Measurements from ENCODE around the gene RPRD1B. TPM values are rescaled to one million over a fixed set of nuclear protein-coding genes. Genes with fewer than 3 reads are reported as not detected.

Gene RPRD1B
- total and polyA plus RNA-seq, 2 experiments from 2014 or later, result 7.3 to 24.3 TPM

DNA sequence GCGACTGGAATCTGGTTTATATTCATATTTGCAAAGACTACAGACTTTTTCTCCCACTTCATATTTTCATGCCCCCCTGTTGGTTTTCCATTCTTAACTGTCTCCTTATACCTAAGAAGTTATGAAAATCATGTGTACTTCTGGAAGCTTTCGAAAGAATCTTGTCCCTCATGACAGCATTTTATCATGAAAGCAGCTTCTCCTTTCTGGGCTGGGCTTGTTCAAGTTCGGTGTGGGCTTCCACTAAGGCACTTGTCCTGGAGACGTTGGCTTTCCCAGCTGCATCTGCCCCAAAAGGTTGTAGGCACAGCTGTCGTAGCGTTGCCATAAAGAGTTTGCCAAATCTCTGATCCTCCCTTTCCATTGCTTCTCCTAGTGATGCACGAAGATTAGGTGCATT lies 56.5 kb downstream of the RPRD1B start (continued):
- TF ChIP-seq, protein P1, sequence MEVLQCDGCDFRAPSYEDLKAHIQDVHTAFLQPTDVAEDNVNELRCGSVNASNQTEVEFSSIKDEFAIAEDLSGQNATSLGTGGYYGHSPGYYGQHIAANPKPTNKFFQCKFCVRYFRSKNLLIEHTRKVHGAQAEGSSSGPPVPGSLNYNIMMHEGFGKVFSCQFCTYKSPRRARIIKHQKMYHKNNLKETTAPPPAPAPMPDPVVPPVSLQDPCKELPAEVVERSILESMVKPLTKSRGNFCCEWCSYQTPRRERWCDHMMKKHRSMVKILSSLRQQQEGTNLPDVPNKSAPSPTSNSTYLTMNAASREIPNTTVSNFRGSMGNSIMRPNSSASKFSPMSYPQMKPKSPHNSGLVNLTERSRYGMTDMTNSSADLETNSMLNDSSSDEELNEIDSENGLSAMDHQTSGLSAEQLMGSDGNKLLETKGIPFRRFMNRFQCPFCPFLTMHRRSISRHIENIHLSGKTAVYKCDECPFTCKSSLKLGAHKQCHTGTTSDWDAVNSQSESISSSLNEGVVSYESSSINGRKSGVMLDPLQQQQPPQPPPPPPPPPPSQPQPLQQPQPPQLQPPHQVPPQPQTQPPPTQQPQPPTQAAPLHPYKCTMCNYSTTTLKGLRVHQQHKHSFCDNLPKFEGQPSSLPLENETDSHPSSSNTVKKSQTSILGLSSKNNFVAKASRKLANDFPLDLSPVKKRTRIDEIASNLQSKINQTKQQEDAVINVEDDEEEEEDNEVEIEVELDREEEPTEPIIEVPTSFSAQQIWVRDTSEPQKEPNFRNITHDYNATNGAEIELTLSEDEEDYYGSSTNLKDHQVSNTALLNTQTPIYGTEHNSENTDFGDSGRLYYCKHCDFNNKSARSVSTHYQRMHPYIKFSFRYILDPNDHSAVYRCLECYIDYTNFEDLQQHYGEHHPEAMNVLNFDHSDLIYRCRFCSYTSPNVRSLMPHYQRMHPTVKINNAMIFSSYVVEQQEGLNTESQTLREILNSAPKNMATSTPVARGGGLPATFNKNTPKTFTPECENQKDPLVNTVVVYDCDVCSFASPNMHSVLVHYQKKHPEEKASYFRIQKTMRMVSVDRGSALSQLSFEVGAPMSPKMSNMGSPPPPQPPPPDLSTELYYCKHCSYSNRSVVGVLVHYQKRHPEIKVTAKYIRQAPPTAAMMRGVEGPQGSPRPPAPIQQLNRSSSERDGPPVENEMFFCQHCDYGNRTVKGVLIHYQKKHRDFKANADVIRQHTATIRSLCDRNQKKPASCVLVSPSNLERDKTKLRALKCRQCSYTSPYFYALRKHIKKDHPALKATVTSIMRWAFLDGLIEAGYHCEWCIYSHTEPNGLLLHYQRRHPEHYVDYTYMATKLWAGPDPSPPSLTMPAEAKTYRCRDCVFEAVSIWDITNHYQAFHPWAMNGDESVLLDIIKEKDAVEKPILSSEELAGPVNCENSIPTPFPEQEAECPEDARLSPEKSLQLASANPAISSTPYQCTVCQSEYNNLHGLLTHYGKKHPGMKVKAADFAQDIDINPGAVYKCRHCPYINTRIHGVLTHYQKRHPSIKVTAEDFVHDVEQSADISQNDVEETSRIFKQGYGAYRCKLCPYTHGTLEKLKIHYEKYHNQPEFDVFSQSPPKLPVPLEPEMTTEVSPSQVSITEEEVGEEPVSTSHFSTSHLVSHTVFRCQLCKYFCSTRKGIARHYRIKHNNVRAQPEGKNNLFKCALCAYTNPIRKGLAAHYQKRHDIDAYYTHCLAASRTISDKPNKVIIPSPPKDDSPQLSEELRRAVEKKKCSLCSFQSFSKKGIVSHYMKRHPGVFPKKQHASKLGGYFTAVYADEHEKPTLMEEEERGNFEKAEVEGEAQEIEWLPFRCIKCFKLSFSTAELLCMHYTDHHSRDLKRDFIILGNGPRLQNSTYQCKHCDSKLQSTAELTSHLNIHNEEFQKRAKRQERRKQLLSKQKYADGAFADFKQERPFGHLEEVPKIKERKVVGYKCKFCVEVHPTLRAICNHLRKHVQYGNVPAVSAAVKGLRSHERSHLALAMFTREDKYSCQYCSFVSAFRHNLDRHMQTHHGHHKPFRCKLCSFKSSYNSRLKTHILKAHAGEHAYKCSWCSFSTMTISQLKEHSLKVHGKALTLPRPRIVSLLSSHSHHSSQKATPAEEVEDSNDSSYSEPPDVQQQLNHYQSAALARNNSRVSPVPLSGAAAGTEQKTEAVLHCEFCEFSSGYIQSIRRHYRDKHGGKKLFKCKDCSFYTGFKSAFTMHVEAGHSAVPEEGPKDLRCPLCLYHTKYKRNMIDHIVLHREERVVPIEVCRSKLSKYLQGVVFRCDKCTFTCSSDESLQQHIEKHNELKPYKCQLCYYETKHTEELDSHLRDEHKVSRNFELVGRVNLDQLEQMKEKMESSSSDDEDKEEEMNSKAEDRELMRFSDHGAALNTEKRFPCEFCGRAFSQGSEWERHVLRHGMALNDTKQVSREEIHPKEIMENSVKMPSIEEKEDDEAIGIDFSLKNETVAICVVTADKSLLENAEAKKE (CRISPR knock-in tag; IDR thresholded peaks at IDR 0.05), result no peak
- no peak for TF ChIP-seq ZNF114 (CRISPR knock-in tag; IDR thresholded peaks at IDR 0.05)
- TF ChIP-seq, protein P2, sequence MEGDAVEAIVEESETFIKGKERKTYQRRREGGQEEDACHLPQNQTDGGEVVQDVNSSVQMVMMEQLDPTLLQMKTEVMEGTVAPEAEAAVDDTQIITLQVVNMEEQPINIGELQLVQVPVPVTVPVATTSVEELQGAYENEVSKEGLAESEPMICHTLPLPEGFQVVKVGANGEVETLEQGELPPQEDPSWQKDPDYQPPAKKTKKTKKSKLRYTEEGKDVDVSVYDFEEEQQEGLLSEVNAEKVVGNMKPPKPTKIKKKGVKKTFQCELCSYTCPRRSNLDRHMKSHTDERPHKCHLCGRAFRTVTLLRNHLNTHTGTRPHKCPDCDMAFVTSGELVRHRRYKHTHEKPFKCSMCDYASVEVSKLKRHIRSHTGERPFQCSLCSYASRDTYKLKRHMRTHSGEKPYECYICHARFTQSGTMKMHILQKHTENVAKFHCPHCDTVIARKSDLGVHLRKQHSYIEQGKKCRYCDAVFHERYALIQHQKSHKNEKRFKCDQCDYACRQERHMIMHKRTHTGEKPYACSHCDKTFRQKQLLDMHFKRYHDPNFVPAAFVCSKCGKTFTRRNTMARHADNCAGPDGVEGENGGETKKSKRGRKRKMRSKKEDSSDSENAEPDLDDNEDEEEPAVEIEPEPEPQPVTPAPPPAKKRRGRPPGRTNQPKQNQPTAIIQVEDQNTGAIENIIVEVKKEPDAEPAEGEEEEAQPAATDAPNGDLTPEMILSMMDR (conservative IDR thresholded peaks at IDR 0.05; ENCODE audit: low read depth in 2 of 2), result no peak
- no peak for TF ChIP-seq CREB1 (CRISPR knock-in tag; IDR thresholded peaks at IDR 0.05; ENCODE audit: low read depth)
- TF ChIP-seq, protein P3, sequence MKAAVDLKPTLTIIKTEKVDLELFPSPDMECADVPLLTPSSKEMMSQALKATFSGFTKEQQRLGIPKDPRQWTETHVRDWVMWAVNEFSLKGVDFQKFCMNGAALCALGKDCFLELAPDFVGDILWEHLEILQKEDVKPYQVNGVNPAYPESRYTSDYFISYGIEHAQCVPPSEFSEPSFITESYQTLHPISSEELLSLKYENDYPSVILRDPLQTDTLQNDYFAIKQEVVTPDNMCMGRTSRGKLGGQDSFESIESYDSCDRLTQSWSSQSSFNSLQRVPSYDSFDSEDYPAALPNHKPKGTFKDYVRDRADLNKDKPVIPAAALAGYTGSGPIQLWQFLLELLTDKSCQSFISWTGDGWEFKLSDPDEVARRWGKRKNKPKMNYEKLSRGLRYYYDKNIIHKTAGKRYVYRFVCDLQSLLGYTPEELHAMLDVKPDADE (IDR thresholded peaks at IDR 0.05), result no peak
